Neural progenitor cell (in vitro differentiated cells): Measurements from ENCODE around the gene CAPRIN2. TPM values are rescaled to one million over a fixed set of nuclear protein-coding genes. Genes with fewer than 3 reads are reported as not detected.

Experiments used
- DNase-seq: peaks from one replicate; pipeline ENCODE4 v3.0.0-alpha.2; 2016; ENCODE audit warnings: low spot score
- H2AFZ ChIP-seq: fragments of 200-600 bp; sonication (generic); replicated peaks from 2 replicates; pipeline ENCODE4 v1.6.1; 2016; ENCODE audit warnings: antibody characterized with exemption
- H3F3A ChIP-seq: fragments of 200-600 bp; sonication (generic); 2 replicates; pipeline ENCODE4 v1.6.1; 2016; ENCODE audit warnings: antibody characterized with exemption, low read depth
- H3K27ac ChIP-seq: fragments of 200-600 bp; sonication (generic); 2 replicates; pipeline ENCODE4 v1.5.1; 2016; ENCODE audit warnings: mild to moderate bottlenecking
- H3K27me3 ChIP-seq: fragments of 200-600 bp; sonication (generic); 2 replicates; pipeline ENCODE4 v1.6.1; 2016; ENCODE audit warnings: mild to moderate bottlenecking, moderate library complexity
- H3K36me3 ChIP-seq: fragments of 200-600 bp; sonication (generic); 2 replicates; pipeline ENCODE4 v1.5.1; 2016
- H3K4me1 ChIP-seq: fragments of 200-600 bp; sonication (generic); 2 replicates; pipeline ENCODE4 v1.6.1; 2016; ENCODE audit warnings: mixed run types
- H3K4me2 ChIP-seq: fragments of 200-600 bp; sonication (generic); 2 replicates; pipeline ENCODE4 v1.6.1; 2016
- H3K4me3 ChIP-seq: fragments of 200-600 bp; sonication (generic); 2 replicates; pipeline ENCODE4 v1.5.1; 2016
- H3K79me2 ChIP-seq: fragments of 200-600 bp; sonication (generic); 2 replicates; pipeline ENCODE4 v1.6.1; 2016; ENCODE audit warnings: low read depth
- H3K9ac ChIP-seq: fragments of 200-600 bp; sonication (generic); 2 replicates; pipeline ENCODE4 v1.6.1; 2016
- H3K9me3 ChIP-seq: fragments of 200-600 bp; sonication (generic); 2 replicates; pipeline ENCODE4 v1.5.1; 2016; ENCODE audit warnings: low read depth
- H4K20me1 ChIP-seq: fragments of 200-600 bp; sonication (generic); 2 replicates; pipeline ENCODE4 v1.6.1; 2016; ENCODE audit warnings: low read depth
- H3K27ac Mint-ChIP-seq: 3 replicates; pipeline ENCODE4 v1.8.0; 2021; ENCODE audit warnings: mixed read lengths
- H3K27me3 Mint-ChIP-seq: 2 replicates; pipeline ENCODE4 v1.8.0; 2022; ENCODE audit warnings: low read depth, mild to moderate bottlenecking, inconsistent platforms, moderate library complexity, mixed read lengths; ENCODE audit not compliant: insufficient read depth
- H3K36me3 Mint-ChIP-seq: 3 replicates; pipeline ENCODE4 v1.8.0; 2021; ENCODE audit warnings: mixed read lengths
- H3K4me1 Mint-ChIP-seq: 3 replicates; pipeline ENCODE4 v1.8.0; 2021; ENCODE audit warnings: mixed read lengths
- H3K4me3 Mint-ChIP-seq: 3 replicates; pipeline ENCODE4 v1.8.0; 2021; ENCODE audit warnings: mild to moderate bottlenecking, moderate library complexity, mixed read lengths
- H3K9me3 Mint-ChIP-seq: 3 replicates; pipeline ENCODE4 v1.8.0; 2020; ENCODE audit warnings: mixed read lengths
- EZH2 ChIP-seq: fragments of 200-600 bp; sonication (generic); IDR thresholded peaks from 2 replicates; pipeline ENCODE4 v1.6.1; 2017; ENCODE audit warnings: antibody characterized with exemption, mild to moderate bottlenecking, moderate library complexity
- EZH2phosphoT487 ChIP-seq: fragments of 200-600 bp; sonication (generic); IDR thresholded peaks from 2 replicates; pipeline ENCODE4 v1.6.1; 2017; ENCODE audit warnings: antibody characterized with exemption
- total RNA-seq: library from RNA; depleted of rRNA; stranded (reverse); fragments of >200 nt; gene quantifications from 2 replicates; pipeline ENCODE4 v1.2.3, GENCODE V29; 2015; ENCODE audit warnings: low replicate concordance
- TF ChIP-seq, protein P1 (sequence below): fragments of 200-600 bp; sonication (generic); IDR thresholded peaks from 2 replicates; pipeline ENCODE4 v1.5.1; 2017; ENCODE audit warnings: antibody characterized with exemption, mild to moderate bottlenecking

Gene CAPRIN2
- total RNA-seq, 1 donor from 2014 or later: 53.2 TPM

DNA sequence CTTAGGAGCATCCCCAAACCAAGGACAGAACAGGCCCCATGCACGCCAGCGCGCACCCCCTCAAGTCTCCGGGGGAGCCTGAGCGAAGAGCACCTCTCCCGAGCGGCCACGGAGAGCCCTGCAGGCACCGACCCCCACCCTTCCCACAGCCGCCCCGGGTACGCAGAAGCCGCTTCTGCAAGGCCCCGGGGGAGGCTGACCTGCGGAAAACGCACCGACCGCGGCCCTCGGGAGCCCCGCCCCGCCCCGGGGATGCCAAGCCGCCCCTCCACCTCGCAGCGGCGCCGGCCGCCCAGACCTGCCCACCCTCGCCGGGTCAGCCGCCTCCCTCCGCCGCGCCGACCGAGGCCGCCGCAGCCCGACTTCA, 385 bp downstream of the CAPRIN2 start:
- Histone ChIP-seq H3K27me3 (peaks cover 15% of the 10 kb centered on the region), H2AFZ (peak overlapping the region; percentile 86), H4K20me1 (peaks cover 16% of the 10 kb centered on the region), H3K9ac (peak overlapping the region; percentile 55), H3K79me2 (peaks cover 46% of the 10 kb centered on the region), H3K4me1 (peaks cover 14% of the 10 kb centered on the region), H3K36me3 (no peaks in the 10 kb centered on the region), H3K4me2 (peak overlapping the region; percentile 94), H3K27ac (peak overlapping the region; percentile 88), H3F3A (peaks cover 29% of the 10 kb centered on the region), H3K9me3 (no peaks in the 10 kb centered on the region), H3K4me3 (peak overlapping the region; percentile 80)
- Mint-ChIP-seq H3K27ac (peak overlapping the region; percentile 93), H3K27me3 (no peaks in the 10 kb centered on the region), H3K36me3 (peaks cover 8% of the 10 kb centered on the region), H3K4me1 (peaks cover 34% of the 10 kb centered on the region), H3K9me3 (no peaks in the 10 kb centered on the region), H3K4me3 (peak overlapping the region; percentile 97)
- no peak for TF ChIP-seq EZH2
- no peak for TF ChIP-seq EZH2phosphoT487
- TF ChIP-seq, protein P1, sequence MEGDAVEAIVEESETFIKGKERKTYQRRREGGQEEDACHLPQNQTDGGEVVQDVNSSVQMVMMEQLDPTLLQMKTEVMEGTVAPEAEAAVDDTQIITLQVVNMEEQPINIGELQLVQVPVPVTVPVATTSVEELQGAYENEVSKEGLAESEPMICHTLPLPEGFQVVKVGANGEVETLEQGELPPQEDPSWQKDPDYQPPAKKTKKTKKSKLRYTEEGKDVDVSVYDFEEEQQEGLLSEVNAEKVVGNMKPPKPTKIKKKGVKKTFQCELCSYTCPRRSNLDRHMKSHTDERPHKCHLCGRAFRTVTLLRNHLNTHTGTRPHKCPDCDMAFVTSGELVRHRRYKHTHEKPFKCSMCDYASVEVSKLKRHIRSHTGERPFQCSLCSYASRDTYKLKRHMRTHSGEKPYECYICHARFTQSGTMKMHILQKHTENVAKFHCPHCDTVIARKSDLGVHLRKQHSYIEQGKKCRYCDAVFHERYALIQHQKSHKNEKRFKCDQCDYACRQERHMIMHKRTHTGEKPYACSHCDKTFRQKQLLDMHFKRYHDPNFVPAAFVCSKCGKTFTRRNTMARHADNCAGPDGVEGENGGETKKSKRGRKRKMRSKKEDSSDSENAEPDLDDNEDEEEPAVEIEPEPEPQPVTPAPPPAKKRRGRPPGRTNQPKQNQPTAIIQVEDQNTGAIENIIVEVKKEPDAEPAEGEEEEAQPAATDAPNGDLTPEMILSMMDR: no peak
- DNase-seq: no peak

DNA sequence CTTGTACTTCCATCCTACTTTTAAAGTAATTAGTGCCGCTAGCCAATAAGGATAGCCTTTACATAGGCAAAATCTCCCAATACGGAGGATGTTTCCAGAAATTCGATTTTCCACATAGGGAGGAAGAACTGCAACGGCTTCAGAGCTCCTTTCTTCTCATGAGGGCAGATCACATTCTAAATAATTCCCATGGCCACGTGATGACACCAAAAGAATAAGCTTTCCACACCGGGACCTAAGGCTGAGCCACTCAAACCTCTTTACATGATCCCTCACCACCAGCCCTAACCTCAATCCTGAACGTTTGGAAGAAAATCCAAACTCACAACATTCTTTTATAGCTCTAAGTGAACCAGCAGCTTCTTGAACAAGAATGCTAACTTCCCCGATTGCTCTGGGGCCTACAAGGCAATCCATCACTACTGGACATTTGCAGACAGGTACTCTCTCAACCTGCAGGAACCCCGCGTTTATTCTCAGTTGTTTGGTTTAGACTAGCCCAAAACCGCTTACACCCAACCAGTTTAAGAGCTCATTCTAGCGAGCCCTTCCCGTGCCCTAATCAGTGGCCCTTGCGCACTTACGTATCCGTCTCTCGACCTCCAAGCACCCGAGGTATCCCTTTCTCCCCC, 884 bp downstream of the CAPRIN2 start:
- no peaks in the 10 kb centered on the region for H3K27me3 Mint-ChIP-seq
- no peaks in the 10 kb centered on the region for H3K9me3 Mint-ChIP-seq
- Histone ChIP-seq H3K4me2 (peak overlapping the region; percentile 94), H3K4me3 (peak overlapping the region; percentile 80), H3K4me1 (peaks cover 14% of the 10 kb centered on the region), H3K9me3 (no peaks in the 10 kb centered on the region), H3K9ac (peak overlapping the region; percentile 55), H3F3A (peaks cover 29% of the 10 kb centered on the region), H2AFZ (peak overlapping the region; percentile 86), H3K36me3 (no peaks in the 10 kb centered on the region), H3K27ac (peak overlapping the region; percentile 88), H3K27me3 (peaks cover 15% of the 10 kb centered on the region), H3K79me2 (peaks cover 51% of the 10 kb centered on the region), H4K20me1 (peaks cover 17% of the 10 kb centered on the region)
- H3K4me3 Mint-ChIP-seq: peak overlapping the region; percentile 97
- peak overlapping the region; percentile 93 for H3K27ac Mint-ChIP-seq
- H3K36me3 Mint-ChIP-seq: peaks cover 13% of the 10 kb centered on the region
- TF ChIP-seq, protein P1: no peak
- TF ChIP-seq EZH2: no peak
- TF ChIP-seq EZH2phosphoT487: no peak
- H3K4me1 Mint-ChIP-seq: peaks cover 34% of the 10 kb centered on the region
- peak; percentile 2 for DNase-seq

DNA sequence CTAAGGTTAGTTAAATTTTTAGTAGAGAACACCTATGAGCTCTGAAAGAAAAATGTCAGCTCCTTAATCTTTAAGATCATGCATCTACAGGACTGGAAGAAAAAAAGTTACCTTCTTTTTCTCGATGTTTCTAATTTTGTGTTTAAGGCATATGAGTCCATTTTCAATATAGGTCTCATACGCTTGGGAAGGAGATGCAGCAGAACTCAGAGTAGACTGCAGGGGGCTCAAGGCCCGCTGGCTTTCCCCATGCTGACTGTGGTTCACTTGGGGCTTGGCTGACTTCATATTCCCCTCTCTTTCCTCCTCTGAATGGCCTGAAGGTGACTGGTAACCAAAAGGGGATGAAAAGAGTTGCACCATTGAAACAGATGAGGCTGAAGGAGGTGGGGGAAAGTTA, 1.5 kb downstream of the CAPRIN2 start:
- Mint-ChIP-seq H3K36me3 (peaks cover 16% of the 10 kb centered on the region), H3K9me3 (no peaks in the 10 kb centered on the region), H3K27me3 (no peaks in the 10 kb centered on the region), H3K4me3 (peak overlapping the region; percentile 97), H3K27ac (no peak overlapping the region), H3K4me1 (peaks cover 34% of the 10 kb centered on the region)
- Histone ChIP-seq H3K79me2 (peaks cover 56% of the 10 kb centered on the region), H3K27me3 (peaks cover 15% of the 10 kb centered on the region), H3K27ac (no peak overlapping the region), H3K4me2 (peak overlapping the region; percentile 94), H3K9ac (no peak overlapping the region), H4K20me1 (peaks cover 17% of the 10 kb centered on the region), H2AFZ (peak overlapping the region; percentile 86), H3K36me3 (no peaks in the 10 kb centered on the region), H3F3A (peaks cover 29% of the 10 kb centered on the region), H3K9me3 (no peaks in the 10 kb centered on the region), H3K4me3 (peak overlapping the region; percentile 80), H3K4me1 (peaks cover 14% of the 10 kb centered on the region)
- TF ChIP-seq EZH2phosphoT487: no peak
- TF ChIP-seq, protein P1: peak; percentile 54
- DNase-seq: peak; percentile 60
